Activated naive CD4-positive, alpha-beta T cell treated with anti-CD3 and anti-CD28 coated beads, Interleukin-2, amount 10 ng/mL, durations not matched to agents 7 days and 5 days (primary cell): ENCODE measurements around the gene TP53I13.
A peak's percentile ranks its signal among the peaks of the same experiment; 100 is the strongest.

Source experiments
- CTCF ChIA-PET: fragments of 350-600 bp; sonication (Branson Sonifier 250); formaldehyde crosslinking; loops from one replicate; lab custom pipeline; 2021; ENCODE audit warnings: antibody characterized with exemption; lab: Charles Lee
- DNase-seq: peaks from one replicate; pipeline ENCODE4 v3.0.0-alpha.2; 2020
- H3K27ac Mint-ChIP-seq: one replicate; pipeline ENCODE4 v1.8.0; 2021; ENCODE audit warnings: mild to moderate bottlenecking, moderate library complexity, mixed read lengths
- H3K27me3 Mint-ChIP-seq: one replicate; pipeline ENCODE4 v1.8.0; 2021; ENCODE audit warnings: mild to moderate bottlenecking, mixed read lengths
- H3K36me3 Mint-ChIP-seq: one replicate; pipeline ENCODE4 v1.8.0; 2021; ENCODE audit warnings: mixed read lengths
- H3K4me1 Mint-ChIP-seq: one replicate; pipeline ENCODE4 v1.8.0; 2021; ENCODE audit warnings: mixed read lengths
- H3K4me3 Mint-ChIP-seq: one replicate; pipeline ENCODE4 v1.8.0; 2021; ENCODE audit warnings: mild to moderate bottlenecking, moderate library complexity, mixed read lengths
- H3K9me3 Mint-ChIP-seq: one replicate; pipeline ENCODE4 v1.8.0; 2021; ENCODE audit warnings: mixed read lengths

The TP53I13 gene

DNA sequence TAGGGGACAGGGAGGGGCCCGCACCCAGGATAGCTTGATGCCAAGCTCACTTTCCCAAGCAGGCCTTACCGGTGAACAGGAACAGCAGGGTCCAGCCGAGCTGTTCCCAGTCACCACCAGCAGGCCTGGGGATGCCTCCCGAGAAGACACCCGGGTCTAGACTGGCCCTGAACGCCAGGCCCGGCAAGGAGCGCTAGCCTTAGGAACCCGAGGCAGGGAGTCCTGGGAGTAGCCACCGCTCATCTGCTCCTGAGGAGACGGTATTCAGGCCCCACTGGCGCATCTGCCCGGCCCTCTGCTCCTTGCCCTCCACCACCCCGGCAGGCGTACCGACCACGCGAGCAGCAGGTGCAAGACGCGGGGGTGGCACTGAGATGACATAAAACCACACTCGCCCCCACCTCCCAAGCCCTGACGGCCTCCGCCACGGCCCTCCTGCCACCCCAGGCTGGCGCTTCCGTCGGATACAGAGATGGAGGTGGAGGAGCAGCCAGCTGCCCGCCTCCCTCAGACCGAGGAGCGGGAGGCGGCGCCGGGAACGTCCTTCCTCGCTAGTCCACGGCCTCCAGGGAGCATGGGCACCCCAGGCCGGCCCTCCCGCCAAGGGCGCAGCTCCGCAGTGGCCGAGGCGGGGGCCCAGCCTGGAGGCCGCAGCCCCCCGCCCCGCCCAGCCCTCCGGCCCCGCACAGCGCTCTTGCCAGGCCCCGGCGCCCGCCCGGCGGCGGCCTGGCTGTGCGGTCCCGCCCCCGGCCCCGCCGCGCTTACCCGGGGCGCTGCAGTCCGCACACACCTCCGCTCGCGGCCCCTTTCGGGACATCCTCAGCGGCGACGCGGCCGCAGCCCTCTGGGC lies 20.3 kb downstream of the TP53I13 start:
- CTCF ChIA-PET: interaction anchor here (0.9 to 1.8 kb wide), 7 partner anchors 9 to 433 kb away, joined by 3 to 9 read pairs (median 4); no protein-coding TSS in a partner anchor
- H3K4me3 Mint-ChIP-seq: peak overlapping the region; percentile 93
- H3K4me1 Mint-ChIP-seq: peaks cover 77% of the 10 kb centered on the region
- peak overlapping the region; percentile 66 for H3K27ac Mint-ChIP-seq
- H3K27me3 Mint-ChIP-seq: peaks cover under 1% of the 10 kb centered on the region
- H3K9me3 Mint-ChIP-seq: no peaks in the 10 kb centered on the region
- DNase-seq: peak; percentile 64
- peaks cover 4% of the 10 kb centered on the region for H3K36me3 Mint-ChIP-seq

DNA sequence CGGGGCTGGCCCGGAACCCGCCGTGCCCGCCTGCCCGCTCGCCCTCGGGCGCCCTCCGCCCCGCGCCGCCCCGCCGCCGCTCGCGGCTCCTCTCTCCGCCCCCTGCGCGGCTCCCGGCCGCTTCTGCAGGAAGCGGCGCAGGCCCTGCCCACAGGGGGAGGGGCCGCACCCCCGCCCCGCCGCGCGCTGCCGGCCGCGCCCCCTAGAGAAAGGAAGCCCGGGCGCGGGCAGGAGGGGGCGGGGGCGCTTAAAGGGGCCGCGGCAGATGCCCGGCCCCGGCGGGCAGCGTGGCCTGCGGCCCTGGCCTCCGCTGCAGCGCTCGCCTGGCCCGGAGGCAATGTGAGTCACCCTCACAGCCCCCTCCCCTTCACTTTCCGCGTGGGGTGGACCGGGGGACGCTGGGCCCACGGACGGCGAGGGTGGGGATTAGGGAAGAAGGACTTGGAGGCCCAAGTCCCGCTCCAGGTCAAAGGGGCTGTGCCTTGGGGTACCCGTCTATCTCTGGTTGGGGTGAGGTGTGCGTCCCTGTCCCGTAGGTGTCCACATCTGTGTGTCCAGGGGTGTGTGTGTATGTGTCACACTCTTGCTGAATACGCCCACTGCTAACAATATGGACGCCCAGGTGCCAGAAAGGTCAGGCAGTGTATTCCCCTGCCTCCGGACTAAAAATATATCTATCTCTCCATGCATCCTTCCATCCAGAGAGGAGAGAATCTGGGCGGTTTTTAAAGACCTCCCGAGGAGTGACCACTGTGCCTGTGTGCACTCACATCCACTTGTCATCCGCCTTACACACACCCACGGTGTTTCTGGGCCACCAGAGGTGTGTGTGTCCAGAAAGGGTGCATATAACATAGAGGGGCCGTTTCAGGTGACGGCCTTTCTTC lies 21.3 kb downstream of the TP53I13 start, which contains the start of gene GIT1:
TSS of gene GIT1 (minus strand) at position 125 of the 887 bp plus-strand sequence. CDS start 270 bp downstream, outside the sequence.
- no peaks in the 10 kb centered on the region for H3K9me3 Mint-ChIP-seq

DNA sequence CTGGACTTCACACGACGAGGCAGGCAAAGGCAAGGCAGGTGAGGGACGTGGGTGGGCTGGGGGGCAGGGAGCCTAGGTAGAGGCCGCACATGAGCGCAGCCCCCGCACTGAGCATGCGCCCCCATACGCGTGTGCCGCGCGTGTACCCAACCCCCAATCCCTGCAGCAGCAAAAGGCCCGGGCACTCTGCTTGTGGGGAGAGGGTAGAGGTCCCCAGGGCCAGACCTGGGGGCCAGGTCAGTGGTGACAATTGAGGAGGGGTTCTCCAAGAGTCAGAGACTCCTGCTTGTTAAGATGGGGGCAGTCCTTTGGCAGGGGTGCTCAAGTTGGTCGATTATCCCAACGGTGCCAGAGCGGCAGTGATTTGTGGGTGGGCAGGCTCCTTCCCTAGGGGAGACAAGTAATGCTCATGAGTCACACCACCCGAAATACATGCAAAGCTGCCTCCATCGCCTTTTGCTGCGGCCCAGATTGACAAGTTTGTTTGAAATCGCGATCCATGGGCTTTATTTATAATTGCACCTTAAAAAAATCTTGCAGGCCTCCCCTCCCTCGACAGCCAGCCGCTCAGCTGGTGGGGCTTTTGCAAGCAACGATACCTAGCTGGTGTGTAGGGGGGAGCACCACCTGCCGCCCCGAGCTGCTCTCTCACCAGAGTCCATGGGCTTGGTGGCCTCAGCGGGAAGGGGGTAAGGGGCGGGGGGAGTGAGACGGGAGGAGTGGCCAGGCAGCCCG lies 22.1 kb downstream of the TP53I13 start:
- peaks cover 3% of the 10 kb centered on the region for H3K36me3 Mint-ChIP-seq
- peaks cover 65% of the 10 kb centered on the region for H3K4me1 Mint-ChIP-seq
- CTCF ChIA-PET: interaction anchor here (1.1 to 5.0 kb wide), 8 partner anchors 10 to 220 kb away, joined by 5 to 48 read pairs (median 12); partner anchors contain the start of genes ABHD15, CORO6 and TP53I13
- H3K27me3 Mint-ChIP-seq: peaks cover 7% of the 10 kb centered on the region
- peak overlapping the region; percentile 80 for H3K4me3 Mint-ChIP-seq
- DNase-seq: peak; percentile 39
- peak overlapping the region; percentile 89 for H3K27ac Mint-ChIP-seq
- H3K9me3 Mint-ChIP-seq: no peaks in the 10 kb centered on the region

More for the DNA sequence above, 21.3 kb downstream of the TP53I13 start, which contains the start of gene GIT1:
- CTCF ChIA-PET: interaction anchor here (1.6 to 5.0 kb wide), 2 partner anchors 9 to 28 kb away, joined by 9 to 48 read pairs; no protein-coding TSS in a partner anchor
- Mint-ChIP-seq H3K4me3 (peak within 1 kb of the TSS; percentile 93), H3K4me1 (peaks cover 73% of the 10 kb centered on the region), H3K27ac (peak within 1 kb of the TSS; percentile 89), H3K36me3 (peaks cover 3% of the 10 kb centered on the region), H3K27me3 (peaks cover 7% of the 10 kb centered on the region)
- peak; percentile 87 for DNase-seq

DNA sequence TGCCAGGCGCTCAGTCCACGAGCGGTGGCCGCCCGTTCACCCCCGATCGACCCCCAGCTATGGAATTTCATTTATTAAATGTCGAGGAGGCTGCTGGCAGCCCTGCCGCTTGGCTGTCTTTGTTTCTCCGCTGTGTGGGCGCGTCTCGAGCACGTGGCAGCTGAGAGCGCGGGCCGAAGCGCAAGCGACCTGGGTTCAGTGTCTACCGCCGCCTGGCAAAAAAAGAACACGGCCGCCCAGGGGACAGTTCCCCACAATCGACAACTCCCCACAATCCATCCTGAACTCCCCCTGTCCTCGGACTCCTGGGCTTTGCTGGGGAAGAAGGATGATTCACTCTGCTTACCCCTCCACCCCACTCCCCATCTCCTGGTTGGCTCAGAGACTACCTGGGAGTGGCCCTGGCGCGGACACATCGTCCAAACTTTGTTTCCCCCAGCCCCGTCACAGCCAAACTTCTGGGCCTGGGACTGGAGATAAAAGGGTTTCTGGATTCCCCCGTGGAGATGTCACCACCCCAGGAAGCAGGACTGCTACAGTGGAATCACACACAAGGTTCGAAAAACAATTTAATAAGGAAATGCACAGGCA lies 22.7 kb downstream of the TP53I13 start:
- DNase-seq: peak; percentile 49
- Mint-ChIP-seq H3K27ac (peak overlapping the region; percentile 77), H3K36me3 (peaks cover 3% of the 10 kb centered on the region), H3K9me3 (no peaks in the 10 kb centered on the region), H3K4me3 (peak overlapping the region; percentile 80), H3K27me3 (peaks cover 7% of the 10 kb centered on the region), H3K4me1 (peaks cover 59% of the 10 kb centered on the region)
- CTCF ChIA-PET: interaction anchor here (0.7 to 5.0 kb wide), 14 partner anchors 8 to 502 kb away, joined by 3 to 48 read pairs (median 8); partner anchors contain the start of genes ABHD15, CORO6 and TP53I13

DNA sequence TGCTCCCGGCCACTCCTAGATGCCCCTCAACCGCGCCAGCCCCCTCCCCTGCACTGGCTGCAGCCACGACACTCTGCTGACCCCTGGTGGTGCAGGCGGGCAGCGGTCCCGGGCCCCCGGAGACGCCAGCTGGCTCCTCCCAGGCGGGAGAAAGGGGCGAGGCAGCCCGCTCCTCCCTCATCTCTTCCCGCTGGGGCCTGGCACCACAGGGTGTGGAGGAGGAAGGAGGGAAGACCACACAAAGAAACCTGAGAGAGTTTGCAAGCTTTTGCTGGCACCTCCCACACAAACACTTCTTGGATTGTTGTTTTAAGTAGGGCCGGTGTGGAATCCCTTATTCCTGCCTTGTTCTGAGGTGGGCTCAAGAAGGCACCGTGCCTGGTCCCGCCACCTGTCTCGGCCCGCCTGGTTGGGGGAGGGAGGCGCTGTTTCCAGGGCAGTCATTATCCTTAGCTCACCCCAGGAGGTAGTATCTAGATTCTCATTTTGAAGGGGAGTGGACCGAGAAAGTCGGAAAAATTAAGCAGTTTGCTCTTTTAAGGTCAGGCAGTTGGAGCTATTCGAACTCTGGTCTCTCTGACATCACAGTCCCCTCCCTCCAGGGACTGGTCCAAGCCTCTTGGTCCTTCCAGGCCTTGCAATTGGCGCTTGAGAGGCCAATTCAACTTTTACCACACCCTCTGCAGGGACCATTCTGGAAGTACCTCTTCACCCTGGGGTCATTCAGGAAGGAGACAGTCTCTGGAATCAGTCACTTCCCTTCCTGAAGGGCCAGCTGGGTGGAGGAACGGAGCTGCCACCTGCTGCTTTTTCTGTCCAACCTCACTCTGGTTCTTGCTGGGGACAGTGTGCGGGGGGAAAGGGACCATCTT lies 23.5 kb downstream of the TP53I13 start:
- Mint-ChIP-seq H3K36me3 (peaks cover 3% of the 10 kb centered on the region), H3K27ac (peak overlapping the region; percentile 77), H3K4me3 (peak overlapping the region; percentile 80), H3K4me1 (peaks cover 51% of the 10 kb centered on the region), H3K9me3 (no peaks in the 10 kb centered on the region), H3K27me3 (peaks cover 7% of the 10 kb centered on the region)
- DNase-seq: peak; percentile 87
- CTCF ChIA-PET: interaction anchor here (0.7 to 5.0 kb wide), 14 partner anchors 8 to 501 kb away, joined by 3 to 48 read pairs (median 8); partner anchors contain the start of genes ABHD15, CORO6 and TP53I13

DNA sequence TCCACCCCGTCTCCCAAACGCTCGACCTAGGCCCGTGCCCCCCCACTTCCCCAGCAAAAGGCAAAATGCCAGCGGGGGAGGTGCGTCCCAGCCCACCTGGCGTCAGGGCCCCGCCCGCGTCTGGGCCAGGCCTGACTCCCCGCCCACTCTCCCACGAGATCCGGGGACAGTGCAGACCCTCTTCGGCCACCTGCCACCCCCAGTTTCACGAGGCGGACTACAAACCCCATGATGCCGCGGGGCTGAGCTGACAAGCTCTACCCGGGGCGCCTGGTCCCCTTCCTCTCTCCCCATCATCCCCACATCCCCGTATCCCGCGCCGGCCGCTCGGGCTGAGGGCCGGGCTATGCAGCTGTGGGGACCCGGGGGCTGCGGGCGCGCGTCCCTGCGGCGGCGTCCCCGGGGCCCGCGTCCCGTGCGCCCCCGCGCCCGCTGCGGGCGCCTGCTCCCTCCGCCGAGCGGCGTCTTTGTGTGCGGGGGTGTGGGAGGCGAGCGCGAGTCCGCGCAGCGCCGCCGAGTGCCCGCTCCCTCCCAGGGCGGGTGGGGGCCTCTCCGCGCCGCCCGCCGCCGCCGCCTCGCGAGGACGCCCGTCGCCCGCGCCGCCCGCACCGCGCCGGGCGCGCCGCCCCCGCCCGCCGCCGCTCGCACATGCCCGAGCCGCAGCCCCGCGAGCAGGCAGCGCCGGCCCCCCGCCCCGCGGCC lies 24.5 kb downstream of the TP53I13 start, which contains the start of gene ANKRD13B:
TSS of gene ANKRD13B (plus strand) at position 283 of the 702 bp plus-strand sequence. CDS start 490 bp downstream, outside the sequence.
- Mint-ChIP-seq H3K36me3 (peaks cover 3% of the 10 kb centered on the region), H3K4me1 (peaks cover 41% of the 10 kb centered on the region), H3K27ac (peak within 1 kb of the TSS; percentile 19), H3K27me3 (peaks cover 10% of the 10 kb centered on the region), H3K4me3 (peak within 1 kb of the TSS; percentile 80), H3K9me3 (no peaks in the 10 kb centered on the region)
- DNase-seq: peak; percentile 65
- CTCF ChIA-PET: interaction anchor here (0.9 to 5.0 kb wide), 7 partner anchors 9 to 223 kb away, joined by 3 to 48 read pairs (median 23); partner anchors contain the start of genes ABHD15, CORO6 and TP53I13

DNA sequence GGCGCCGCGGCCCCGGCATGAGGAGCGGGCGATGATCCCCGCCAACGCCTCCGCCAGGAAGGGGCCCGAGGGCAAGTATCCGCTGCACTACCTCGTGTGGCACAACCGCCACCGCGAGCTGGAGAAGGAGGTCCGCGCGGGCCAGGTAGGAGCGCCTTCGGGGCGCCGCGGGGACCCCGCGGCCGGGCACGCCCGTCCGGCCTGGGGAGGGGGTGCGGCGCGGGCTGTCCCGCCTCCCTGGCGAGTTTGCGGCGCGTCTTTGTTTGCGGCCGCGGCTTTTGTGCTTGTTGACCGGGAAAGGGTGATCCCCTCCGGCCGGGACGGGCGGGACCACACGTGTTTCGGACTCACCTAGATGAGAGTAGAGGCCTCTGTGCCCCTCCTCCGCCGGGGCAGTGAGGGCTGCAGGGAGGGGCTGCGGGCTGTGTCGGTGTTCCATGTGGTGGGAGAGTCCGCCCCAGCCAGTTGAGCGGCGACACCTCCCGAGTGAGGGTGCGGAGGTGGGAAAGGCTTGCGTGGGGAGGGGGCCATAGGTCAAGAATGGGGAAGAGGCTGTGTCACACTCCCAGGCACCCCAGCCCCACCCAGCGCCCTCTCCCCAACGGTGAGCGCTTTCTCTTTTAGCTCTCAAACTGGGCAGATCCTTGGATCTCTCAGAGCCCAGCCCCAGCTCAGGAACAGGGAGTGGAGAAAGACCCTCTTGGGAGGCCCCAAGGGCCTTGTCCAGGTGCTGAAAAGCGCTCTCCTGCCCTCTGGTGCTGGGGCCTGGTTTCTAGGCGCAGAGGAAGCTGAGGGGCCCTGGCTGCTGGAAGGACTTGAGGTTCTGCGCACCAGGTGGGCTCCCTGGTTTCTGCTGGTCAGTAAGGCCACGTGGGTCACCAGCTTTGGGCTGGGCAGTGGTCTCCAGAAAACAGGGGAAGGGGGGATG lies 25.4 kb downstream of the TP53I13 start:
- Mint-ChIP-seq H3K4me3 (peak overlapping the region; percentile 71), H3K36me3 (no peaks in the 10 kb centered on the region), H3K9me3 (no peaks in the 10 kb centered on the region), H3K27me3 (peaks cover 17% of the 10 kb centered on the region), H3K27ac (no peak overlapping the region), H3K4me1 (peaks cover 38% of the 10 kb centered on the region)
- CTCF ChIA-PET: interaction anchor here (0.7 to 5.0 kb wide), 9 partner anchors 8 to 224 kb away, joined by 3 to 48 read pairs (median 14); partner anchors contain the start of genes ABHD15, CORO6 and TP53I13
- DNase-seq: peak; percentile 60

DNA sequence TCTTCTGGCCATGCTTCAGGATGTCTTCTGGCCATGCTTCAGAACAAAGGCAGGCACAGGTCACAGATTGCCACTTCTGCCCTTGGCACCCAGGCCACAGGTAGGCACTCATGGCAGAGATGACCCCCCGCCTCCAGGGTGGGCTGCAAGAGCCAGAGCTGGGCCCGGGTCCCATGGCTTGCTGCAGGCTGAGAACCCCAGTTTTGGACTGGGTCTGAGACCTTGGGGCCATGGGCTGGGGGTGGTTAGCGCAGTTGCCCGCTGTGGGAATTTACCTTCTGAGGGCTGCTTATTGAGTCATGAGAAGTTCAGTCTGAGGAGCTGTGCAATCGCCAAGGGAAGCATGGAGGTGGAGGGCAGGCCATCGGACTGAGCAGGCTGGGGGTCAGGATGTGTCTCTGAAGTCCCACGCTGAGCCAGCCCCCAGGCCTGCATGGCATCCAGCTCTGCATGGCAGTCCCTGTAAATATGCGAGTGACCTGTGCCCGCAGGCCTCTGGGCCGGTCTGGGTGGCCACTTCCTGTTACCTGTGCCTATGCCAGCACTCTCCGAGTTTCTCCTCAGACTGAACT lies 26.1 kb downstream of the TP53I13 start:
- CTCF ChIA-PET: interaction anchor here (1.0 to 5.0 kb wide), 4 partner anchors 9 to 25 kb away, joined by 3 to 48 read pairs (median 26); partner anchors contain the start of gene CORO6
- peaks cover 23% of the 10 kb centered on the region for H3K27me3 Mint-ChIP-seq
- H3K9me3 Mint-ChIP-seq: no peaks in the 10 kb centered on the region
- peak overlapping the region; percentile 71 for H3K4me3 Mint-ChIP-seq
- H3K4me1 Mint-ChIP-seq: peaks cover 38% of the 10 kb centered on the region
- DNase-seq: no peak
- H3K36me3 Mint-ChIP-seq: no peaks in the 10 kb centered on the region
- no peak overlapping the region for H3K27ac Mint-ChIP-seq

DNA sequence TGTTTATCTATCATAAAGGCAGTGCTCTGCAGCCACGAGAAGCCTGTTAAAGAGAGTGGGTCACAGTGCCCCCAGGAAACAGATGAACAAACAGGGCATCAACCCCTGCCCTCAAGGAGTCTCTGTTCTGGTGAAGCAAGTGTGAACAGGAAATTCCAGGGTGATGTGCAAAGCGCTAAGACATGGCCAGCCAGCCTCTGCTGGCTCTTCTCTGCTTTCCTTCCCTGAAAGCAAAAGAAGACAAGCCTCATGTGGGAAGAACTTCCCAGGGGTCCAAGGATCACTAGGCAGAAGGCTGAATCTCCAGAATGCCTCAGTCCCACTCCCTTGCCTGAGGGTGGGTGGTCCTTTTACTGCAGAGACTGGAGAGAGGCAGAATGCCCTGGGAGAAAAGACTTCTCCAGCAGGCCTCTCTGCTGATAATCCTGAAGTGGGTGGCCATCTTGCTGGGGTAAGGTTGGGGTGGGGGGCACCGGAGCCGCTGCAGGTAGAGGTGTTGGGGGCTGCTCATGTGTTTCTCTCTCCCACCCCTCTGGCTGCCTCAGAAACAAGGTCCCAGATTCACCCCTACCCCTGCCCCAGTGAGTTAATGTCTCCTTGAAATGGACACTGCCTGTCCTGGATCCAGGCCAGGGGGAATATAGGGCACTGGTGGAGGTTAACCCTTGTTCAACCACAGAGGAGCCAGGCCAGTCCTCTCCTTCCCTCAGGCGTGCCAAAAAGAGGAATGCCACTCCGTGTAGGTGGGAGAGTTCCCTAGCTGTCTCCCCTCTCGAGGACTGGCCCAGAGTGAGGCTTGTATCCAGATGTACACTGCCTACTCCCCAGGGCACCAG lies 26.8 kb downstream of the TP53I13 start:
- Mint-ChIP-seq H3K4me1 (peaks cover 33% of the 10 kb centered on the region), H3K36me3 (no peaks in the 10 kb centered on the region), H3K27ac (no peak overlapping the region), H3K4me3 (no peak overlapping the region), H3K9me3 (no peaks in the 10 kb centered on the region), H3K27me3 (peaks cover 23% of the 10 kb centered on the region)
- DNase-seq: no peak
- CTCF ChIA-PET: interaction anchor here (0.9 to 5.0 kb wide), 4 partner anchors 9 to 22 kb away, joined by 3 to 48 read pairs (median 4); no protein-coding TSS in a partner anchor
